CD4-positive, CD25-positive, alpha-beta regulatory T cell (primary cell): ENCODE results near the gene GRK1. TPM values are rescaled to one million over a fixed set of nuclear protein-coding genes. Genes with fewer than 3 reads are reported as not detected.

ENCODE experiments used
- polyA plus RNA-seq, 4 donors: library from polyadenylated mRNA; unstranded; fragments of 300-500 nt; fragmentation: Illumina TruSeq; gene quantifications; one replicate each; pipeline ENCODE4 v1.2.3, GENCODE V29; 2021
- total RNA-seq: library from RNA; stranded (reverse); gene quantifications from one replicate; pipeline ENCODE4 v1.2.3, GENCODE V29; 2022

GRK1 gene
- total and polyA plus RNA-seq, 5 donors from 2014 or later, result not detected

Other genes with a start within 250 kb of the GRK1 start
- 0.57 TPM for gene ADPRHL1, start 213.7 kb upstream of the GRK1 start, total RNA-seq
- under 1 TPM in 3 of 4 donors, not detected in 1; 0.24 to 0.64 (median 0.54) TPM for gene ADPRHL1, start 213.7 kb upstream of the GRK1 start, polyA plus RNA-seq
- gene DCUN1D2, start 176.5 kb upstream of the GRK1 start, total RNA-seq, result 23.0 TPM
- 10 to 100 TPM in 1 of 4 donors, 1 to 10 TPM in 3; 6.8 to 10.2 (median 9.2) TPM for gene DCUN1D2, start 176.5 kb upstream of the GRK1 start, polyA plus RNA-seq
- 31.1 TPM for gene TFDP1, start 82.5 kb upstream of the GRK1 start, total RNA-seq
- gene TFDP1, start 82.5 kb upstream of the GRK1 start, polyA plus RNA-seq, result 10 to 100 TPM; 34.0 to 64.3 (median 49.2) TPM
- not detected for gene ATP4B, start 9.0 kb upstream of the GRK1 start, total RNA-seq
- gene ATP4B, start 9.0 kb upstream of the GRK1 start, polyA plus RNA-seq, result not detected
- gene TMEM255B, start 92.0 kb downstream of the GRK1 start, total RNA-seq, result 1.3 TPM
- gene TMEM255B, start 92.0 kb downstream of the GRK1 start, polyA plus RNA-seq, result under 1 TPM in 3 of 4 donors, not detected in 1; 0.02 to 0.11 (median 0.10) TPM
- gene GAS6, start 196.9 kb downstream of the GRK1 start, total RNA-seq, result 2.8 TPM
- under 1 TPM in 2 of 4 donors, not detected in 2; 0.29 to 0.34 TPM for gene GAS6, start 196.9 kb downstream of the GRK1 start, polyA plus RNA-seq